Vagina (tissue), 2 donors: ENCODE data around the gene MYO7B. TPM values are rescaled to one million over a fixed set of nuclear protein-coding genes. Genes with fewer than 3 reads are reported as not detected.

ENCODE experiments used
- DNase-seq, 2 donors: peaks; one replicate each; pipeline ENCODE4 v3.0.0-alpha.2; 2017; ENCODE audit errors: extremely low spot score in 2 of 2
- H3K27ac ChIP-seq: fragments of 200-600 bp; sonication (generic); one replicate; pipeline ENCODE4 v1.5.1; 2019
- H3K27me3 ChIP-seq: fragments of 200-600 bp; sonication (generic); one replicate; pipeline ENCODE4 v1.5.1; 2019
- H3K36me3 ChIP-seq, 2 donors: fragments of 200-600 bp; sonication (generic); one replicate each; pipeline ENCODE4 v1.5.1; 2017 to 2019
- H3K4me1 ChIP-seq: fragments of 200-600 bp; sonication (generic); one replicate; pipeline ENCODE4 v1.5.1; 2019
- H3K4me3 ChIP-seq, 2 donors: fragments of 200-600 bp; sonication (generic); 1 replicate in 1 of 2; 2 replicates in 1 of 2; pipeline ENCODE4 v1.5.1; 2016 to 2019
- H3K9me3 ChIP-seq: fragments of 200-600 bp; sonication (generic); one replicate; pipeline ENCODE4 v1.5.1; 2019
- POLR2A ChIP-seq, 2 donors: fragments of 450-650 bp; IDR thresholded peaks; one replicate each; pipeline ENCODE4 v1.6.1; 2017; ENCODE audit warnings: antibody characterized with exemption in 2 of 2, mild to moderate bottlenecking in 2 of 2, moderate library complexity in 2 of 2
- POLR2AphosphoS5 ChIP-seq, 2 donors: sonication (generic); formaldehyde crosslinking; IDR thresholded peaks; one replicate each; pipeline ENCODE4 v1.9.0; 2017; ENCODE audit warnings: antibody characterized with exemption in 2 of 2, mild to moderate bottlenecking in 2 of 2, low read depth in 1 of 2; ENCODE audit not compliant: insufficient read depth in 1 of 2
- intact Hi-C: fragments of 100-400 bp; cut with DNase I; formaldehyde crosslinking; loops from one replicate; pipeline ENCODE4 v1.15.1; 2023
- total RNA-seq: library from RNA; depleted of rRNA; stranded (reverse); fragments of >200 nt; gene quantifications from one replicate; pipeline ENCODE4 v1.2.3, GENCODE V29; 2016
- TF ChIP-seq, protein P1 (sequence below), 3 experiments: fragments of 450-650 bp in 2 of 3; fragments of 200-600 bp in 1 of 3; sonication (generic) in 1 of 3; IDR thresholded peaks; one replicate each; pipeline ENCODE4 v1.5.1; 2017 to 2019; ENCODE audit warnings: antibody characterized with exemption in 3 of 3, mild to moderate bottlenecking in 2 of 3, moderate library complexity in 2 of 3

Gene MYO7B
- total RNA-seq, 1 donor from 2014 or later = not detected

GRCh38 chr2:127589358-127589757, 53.9 kb downstream of the MYO7B start:
- Histone ChIP-seq H3K27me3 (no peaks in the 10 kb centered on the region), H3K27ac (no peak overlapping the region), H3K9me3 (no peaks in the 10 kb centered on the region), H3K36me3 (no peaks in the 10 kb centered on the region), H3K4me3 (no peak overlapping the region), H3K4me1 (no peaks in the 10 kb centered on the region)
- DNase-seq = peak in 1 of 2 donors; percentile 40
- intact Hi-C loops = no loop called here
- TF ChIP-seq POLR2AphosphoS5 (IDR thresholded peaks at IDR 0.05; ENCODE audit: insufficient read depth in 1 of 2, low read depth in 1 of 2) (no peak), POLR2A (IDR thresholded peaks at IDR 0.05) (no peak)
- TF ChIP-seq, protein P1, sequence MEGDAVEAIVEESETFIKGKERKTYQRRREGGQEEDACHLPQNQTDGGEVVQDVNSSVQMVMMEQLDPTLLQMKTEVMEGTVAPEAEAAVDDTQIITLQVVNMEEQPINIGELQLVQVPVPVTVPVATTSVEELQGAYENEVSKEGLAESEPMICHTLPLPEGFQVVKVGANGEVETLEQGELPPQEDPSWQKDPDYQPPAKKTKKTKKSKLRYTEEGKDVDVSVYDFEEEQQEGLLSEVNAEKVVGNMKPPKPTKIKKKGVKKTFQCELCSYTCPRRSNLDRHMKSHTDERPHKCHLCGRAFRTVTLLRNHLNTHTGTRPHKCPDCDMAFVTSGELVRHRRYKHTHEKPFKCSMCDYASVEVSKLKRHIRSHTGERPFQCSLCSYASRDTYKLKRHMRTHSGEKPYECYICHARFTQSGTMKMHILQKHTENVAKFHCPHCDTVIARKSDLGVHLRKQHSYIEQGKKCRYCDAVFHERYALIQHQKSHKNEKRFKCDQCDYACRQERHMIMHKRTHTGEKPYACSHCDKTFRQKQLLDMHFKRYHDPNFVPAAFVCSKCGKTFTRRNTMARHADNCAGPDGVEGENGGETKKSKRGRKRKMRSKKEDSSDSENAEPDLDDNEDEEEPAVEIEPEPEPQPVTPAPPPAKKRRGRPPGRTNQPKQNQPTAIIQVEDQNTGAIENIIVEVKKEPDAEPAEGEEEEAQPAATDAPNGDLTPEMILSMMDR (IDR thresholded peaks at IDR 0.05) = no peak

DNA sequence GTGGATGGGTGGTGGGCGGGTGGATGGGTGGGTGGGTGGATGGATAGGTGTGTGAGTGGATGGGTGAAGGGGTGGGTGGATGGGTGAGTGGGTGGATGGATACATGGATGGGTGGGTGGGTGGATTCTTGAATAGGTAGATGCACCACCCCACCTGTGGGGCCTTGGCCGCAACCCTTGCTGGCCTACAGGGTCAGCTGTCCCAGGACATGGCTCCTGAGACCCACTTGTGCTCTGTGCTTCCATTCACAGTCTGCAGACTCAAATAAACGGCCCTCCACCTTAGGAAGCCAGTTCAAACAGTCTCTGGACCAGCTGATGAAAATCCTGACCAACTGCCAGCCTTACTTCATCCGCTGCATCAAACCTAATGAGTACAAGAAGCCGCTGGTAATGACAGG, 54.4 kb downstream of the MYO7B start:
- no peaks in the 10 kb centered on the region for H3K4me1 ChIP-seq
- H3K27me3 ChIP-seq = no peaks in the 10 kb centered on the region
- no peak overlapping the region for H3K27ac ChIP-seq
- intact Hi-C loops = no loop called here
- DNase-seq = peak in 1 of 2 donors; percentile 67
- no peaks in the 10 kb centered on the region for H3K36me3 ChIP-seq
- TF ChIP-seq POLR2AphosphoS5 (IDR thresholded peaks at IDR 0.05; ENCODE audit: insufficient read depth in 1 of 2, low read depth in 1 of 2) = no peak
- TF ChIP-seq, protein P1 (IDR thresholded peaks at IDR 0.05) = no peak
- TF ChIP-seq POLR2A (IDR thresholded peaks at IDR 0.05) = no peak
- no peaks in the 10 kb centered on the region for H3K9me3 ChIP-seq
- no peak overlapping the region for H3K4me3 ChIP-seq

GRCh38 chr2:127590386-127591190, 55.1 kb downstream of the MYO7B start:
- H3K4me1 ChIP-seq = no peaks in the 10 kb centered on the region
- peak in 1 of 2 donors; percentile 77 for DNase-seq
- intact Hi-C loops = no loop called here

DNA sequence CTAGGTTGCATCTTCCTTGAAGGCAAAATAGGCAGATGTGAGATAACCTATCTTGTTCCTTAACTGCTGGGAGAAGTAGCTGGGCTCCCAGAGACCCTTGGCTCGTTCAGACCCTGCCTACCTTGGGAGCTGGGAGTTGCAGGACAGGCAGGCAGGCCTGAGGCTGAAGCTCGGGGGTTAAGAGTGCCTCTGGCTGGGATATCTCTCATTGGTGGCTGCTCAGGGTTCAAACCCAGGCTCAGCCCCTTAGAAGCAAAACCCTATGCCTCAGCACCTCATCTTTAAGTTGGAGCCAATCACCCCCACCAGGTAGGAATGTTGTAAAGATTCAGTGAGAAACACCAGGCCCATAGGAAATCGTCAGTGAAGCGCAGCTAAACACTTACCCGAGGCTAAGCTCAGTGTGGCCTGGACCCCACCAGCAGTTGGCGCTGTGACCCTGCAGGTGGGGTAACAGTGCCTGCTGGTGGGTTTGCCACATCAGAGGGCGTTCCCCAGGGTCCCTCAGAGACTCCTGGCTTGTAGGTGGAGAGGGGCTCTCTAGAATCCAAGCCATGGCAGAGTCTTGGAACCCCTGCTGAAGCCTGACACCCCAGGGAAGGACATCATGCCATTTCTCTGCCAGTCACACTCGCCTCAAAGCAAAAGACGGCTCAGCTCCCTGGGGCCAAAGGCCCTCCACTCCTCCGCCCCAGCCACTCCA, 55.9 kb downstream of the MYO7B start:
- no peak overlapping the region for H3K4me3 ChIP-seq
- no peaks in the 10 kb centered on the region for H3K4me1 ChIP-seq
- H3K36me3 ChIP-seq = no peaks in the 10 kb centered on the region
- no peak overlapping the region for H3K27ac ChIP-seq
- TF ChIP-seq POLR2AphosphoS5 (IDR thresholded peaks at IDR 0.05; ENCODE audit: insufficient read depth in 1 of 2, low read depth in 1 of 2) = no peak
- TF ChIP-seq, protein P1 (IDR thresholded peaks at IDR 0.05) = peak in 2 of 3 experiments; percentile 52 to 65
- intact Hi-C loops = no loop called here
- no peaks in the 10 kb centered on the region for H3K9me3 ChIP-seq
- no peaks in the 10 kb centered on the region for H3K27me3 ChIP-seq
- DNase-seq = peak; percentile 49 to 81

More at GRCh38 chr2:127590386-127591190, 55.1 kb downstream of the MYO7B start:
- H3K4me3 ChIP-seq = no peak overlapping the region
- H3K9me3 ChIP-seq = no peaks in the 10 kb centered on the region
- H3K36me3 ChIP-seq = no peaks in the 10 kb centered on the region
- TF ChIP-seq POLR2A (IDR thresholded peaks at IDR 0.05) (no peak), POLR2AphosphoS5 (IDR thresholded peaks at IDR 0.05; ENCODE audit: insufficient read depth in 1 of 2, low read depth in 1 of 2) (no peak)
- TF ChIP-seq, protein P1 (IDR thresholded peaks at IDR 0.05) = no peak
- H3K27ac ChIP-seq = no peak overlapping the region
- H3K27me3 ChIP-seq = no peaks in the 10 kb centered on the region
